Posterior cingulate gyrus (tissue), 11 donors: ENCODE measurements around the gene GAL3ST3.
"Not testable (repeated sequence)": the region's sequence is repeated elsewhere in the genome, so short reads cannot be mapped to it uniquely, and the experiment has no call there.

ENCODE experiments used
- DNase-seq, 10 donors: peaks; one replicate each; pipeline versions ENCODE4 v3.0.0 to v3.0.0-alpha.2; 2020 to 2021; ENCODE audit warnings: mixed read lengths in 3 of 10
- intact Hi-C: fragments of 100-400 bp; cut with DNase I; formaldehyde crosslinking; loops from one replicate; pipeline ENCODE4 v1.15.1; 2023

Gene GAL3ST3

DNA sequence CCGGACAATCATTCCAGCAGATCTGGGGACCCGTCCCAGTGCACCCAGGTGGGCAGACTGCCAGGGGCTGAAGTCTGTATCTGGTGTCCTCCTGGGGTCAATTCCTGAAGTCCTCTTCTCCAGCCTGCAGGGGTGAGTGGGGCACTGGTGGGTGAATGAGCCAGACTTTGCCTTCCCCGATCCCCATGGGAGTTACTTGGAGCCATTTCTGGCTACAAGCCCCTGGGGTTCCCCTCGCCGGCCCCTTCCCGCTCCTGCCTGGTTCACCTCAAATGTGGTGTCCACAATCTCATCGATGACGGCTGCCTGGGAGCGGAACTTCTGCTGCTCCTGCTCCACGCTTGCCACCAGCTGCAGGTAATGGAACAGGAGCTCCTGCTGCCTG is 32.2 kb downstream of the GAL3ST3 start:
- peak in 2 of 10 donors; percentile 67 to 85 for DNase-seq
- intact Hi-C loops: no loop called here

DNA sequence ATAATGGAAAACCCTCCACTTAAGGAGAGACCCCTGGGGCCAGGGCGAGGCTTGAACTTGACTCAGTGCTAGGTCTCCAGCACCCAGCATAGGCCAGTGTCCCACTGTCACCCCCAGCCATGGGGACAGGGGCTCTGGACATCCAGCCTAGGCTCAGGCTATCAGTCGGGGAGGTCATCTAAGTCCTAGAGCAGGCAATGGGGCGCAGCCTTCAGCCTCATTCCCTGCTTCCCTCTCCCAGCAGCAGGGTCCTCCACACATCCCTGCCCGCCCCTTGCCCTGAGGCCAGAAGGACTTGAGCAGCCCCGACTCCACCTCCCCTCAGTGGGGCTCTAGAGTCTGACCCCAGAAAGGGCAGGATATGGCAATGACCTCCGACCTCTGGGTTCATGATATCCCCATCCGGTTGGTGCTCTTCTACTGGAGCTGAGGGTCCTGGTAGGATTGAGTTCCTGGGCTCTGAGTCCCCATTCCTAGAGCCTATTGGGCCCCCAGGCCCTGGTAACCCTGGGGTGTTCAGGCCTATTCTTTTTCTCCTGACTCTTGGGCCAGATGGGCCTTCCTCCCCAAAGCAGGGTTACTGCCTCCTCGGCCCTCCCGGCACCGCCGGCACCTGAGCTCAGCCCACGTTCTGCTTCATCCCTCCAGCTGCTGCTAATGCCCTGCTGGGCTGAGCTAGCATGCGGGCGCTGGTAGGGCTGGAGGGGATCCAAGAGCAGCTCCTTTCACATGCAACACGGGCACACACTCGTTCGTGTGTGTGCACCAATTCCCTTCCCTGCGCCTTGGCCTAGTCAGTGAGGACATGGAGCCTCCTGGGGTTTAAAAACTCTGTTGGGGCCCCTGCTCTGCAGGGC is 32.8 kb downstream of the GAL3ST3 start:
- intact Hi-C loops: no loop called here
- DNase-seq: peak in 3 of 10 donors; percentile 50 to 68 (median 61)

DNA sequence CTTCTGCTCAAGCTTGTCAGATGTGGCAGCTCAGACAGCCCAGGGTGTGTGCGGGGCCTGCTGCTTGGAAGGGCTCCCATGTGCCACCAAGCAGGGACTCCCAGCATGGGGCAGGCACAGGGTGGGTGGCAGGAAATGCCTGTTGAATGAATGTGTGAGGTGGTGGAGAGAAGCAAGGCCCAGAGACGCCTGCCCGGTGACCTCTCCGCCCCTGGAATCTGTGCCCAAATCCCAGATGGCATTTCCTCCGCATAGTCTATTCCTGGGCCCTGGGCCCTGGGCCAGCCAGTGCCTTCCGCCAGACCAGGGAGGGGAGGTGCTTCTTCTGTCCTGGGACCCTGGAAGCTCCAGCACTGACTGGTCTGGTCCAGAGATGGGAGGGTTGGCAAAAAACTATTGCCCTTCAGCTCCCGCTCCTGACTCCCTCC is 33.5 kb downstream of the GAL3ST3 start:
- peak in 1 of 10 donors; percentile 55 for DNase-seq
- intact Hi-C loops: no loop called here

DNA sequence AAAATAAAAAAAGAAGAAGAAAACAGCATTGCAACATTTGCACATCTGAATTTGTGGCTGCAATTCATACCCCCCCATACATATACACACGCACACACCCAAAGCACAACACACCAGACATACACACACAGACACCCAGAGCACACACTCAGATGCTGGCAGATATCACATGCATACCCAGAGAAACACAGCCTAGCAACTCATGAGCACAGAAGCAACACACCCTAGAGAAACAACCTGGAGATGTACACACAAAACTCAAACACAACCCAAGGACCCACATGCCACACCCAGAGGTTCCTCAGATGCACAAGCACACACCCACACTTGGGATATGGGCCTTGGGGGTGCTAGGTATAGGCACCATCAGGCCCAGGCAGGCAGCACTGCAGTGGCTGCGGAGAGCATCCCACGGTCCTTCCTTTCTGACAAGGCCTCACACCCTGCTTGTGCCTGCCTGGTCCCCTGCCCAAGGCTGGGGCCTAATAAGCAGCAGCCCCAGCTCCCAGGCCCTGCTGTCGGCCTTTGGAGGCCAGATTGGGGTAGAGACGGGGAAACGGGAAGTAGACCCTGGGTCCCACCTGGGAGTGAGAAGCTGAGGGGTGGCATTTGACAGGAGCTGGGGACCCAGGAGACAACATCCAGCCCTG is 34.0 kb downstream of the GAL3ST3 start:
- intact Hi-C loops: no loop called here
- peak in 1 of 10 donors; percentile 62 for DNase-seq

DNA sequence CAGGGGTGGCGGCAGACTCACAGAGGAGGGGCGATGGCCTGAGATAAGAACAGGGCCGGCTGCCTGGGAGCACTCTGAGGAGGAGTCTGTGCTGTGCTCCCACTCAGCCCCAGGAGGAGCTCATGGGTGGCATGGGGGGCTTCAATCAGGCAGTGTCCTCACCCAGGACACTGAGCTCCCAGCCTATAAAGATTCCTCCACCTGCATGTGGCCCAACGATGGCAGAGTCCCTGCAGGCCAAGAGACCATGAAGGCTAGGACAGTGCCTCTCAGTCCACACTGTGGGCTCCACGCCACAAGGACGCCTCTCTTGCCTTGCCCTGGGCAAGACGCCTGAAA is 35.2 kb downstream of the GAL3ST3 start:
- intact Hi-C loops: no loop called here
- DNase-seq: peak in 2 of 10 donors; percentile 22 to 51

DNA sequence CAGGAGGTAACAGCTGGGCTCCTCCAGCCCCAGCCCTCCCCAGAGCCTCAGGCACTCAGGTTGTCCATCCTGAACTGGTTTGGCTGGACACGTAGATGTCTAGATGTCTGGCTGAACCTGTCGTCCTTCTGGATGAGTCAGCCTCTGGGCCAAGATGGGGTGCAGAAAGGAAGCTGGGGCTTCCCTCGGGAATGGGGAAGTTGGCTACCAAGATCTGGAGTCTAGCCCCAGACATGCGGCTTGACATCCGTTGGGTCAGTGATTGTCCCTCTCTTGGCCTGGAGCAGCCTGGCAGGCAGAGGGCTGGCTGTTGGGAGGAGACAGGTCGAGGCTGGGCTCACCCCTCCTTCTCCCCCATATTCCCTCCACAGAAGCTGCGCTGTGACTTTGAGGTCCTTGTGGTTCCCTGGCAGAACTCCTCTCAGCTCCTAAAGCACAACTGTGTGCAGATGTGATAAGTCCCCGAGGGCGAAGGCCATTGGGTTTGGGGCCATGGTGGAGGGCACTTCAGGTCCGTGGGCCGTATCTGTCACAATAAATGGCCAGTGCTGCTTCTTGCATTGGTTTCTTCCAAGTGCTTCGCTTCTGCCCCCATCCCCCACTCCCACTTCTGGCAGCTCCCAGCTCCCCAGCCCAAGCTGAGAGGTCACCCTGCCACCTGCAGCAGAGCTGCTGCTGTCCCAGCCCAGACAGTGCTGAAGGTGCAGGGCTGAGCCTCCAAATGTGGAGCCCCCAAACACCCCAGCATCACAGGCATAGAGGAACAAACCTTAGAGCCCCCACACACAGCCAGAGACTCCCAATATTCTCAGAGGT is 35.8 kb downstream of the GAL3ST3 start:
- intact Hi-C loops: no loop called here
- peak in 2 of 10 donors; percentile 26 to 67 for DNase-seq

DNA sequence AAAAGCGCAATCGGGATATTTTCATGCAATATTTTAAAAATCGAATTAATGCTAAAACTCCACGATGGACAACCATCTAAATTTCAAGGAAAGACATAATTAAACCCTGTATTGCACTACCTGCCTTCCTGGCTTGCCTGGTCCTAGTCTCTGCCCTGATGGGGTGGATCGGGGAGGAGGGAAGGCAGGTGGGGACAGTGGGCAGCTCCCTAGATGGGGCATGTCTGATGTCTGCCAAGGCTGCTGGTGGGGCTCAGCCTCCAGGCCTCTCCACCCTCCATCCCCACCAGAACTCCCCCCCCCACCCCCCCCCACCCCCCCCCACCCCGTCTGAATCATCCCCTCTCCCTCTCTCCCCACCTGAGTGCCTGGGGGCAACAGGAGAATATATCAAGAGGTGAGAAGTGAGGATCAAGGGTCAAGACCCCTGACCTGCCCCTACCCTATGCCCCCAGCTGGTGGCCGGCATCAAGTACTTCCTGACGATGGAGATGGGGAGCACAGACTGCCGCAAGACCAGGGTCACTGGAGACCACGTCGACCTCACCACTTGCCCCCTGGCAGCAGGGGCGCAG is 36.5 kb downstream of the GAL3ST3 start:
- intact Hi-C loops: no loop called here
- peak in 1 of 10 donors; percentile 31 for DNase-seq

DNA sequence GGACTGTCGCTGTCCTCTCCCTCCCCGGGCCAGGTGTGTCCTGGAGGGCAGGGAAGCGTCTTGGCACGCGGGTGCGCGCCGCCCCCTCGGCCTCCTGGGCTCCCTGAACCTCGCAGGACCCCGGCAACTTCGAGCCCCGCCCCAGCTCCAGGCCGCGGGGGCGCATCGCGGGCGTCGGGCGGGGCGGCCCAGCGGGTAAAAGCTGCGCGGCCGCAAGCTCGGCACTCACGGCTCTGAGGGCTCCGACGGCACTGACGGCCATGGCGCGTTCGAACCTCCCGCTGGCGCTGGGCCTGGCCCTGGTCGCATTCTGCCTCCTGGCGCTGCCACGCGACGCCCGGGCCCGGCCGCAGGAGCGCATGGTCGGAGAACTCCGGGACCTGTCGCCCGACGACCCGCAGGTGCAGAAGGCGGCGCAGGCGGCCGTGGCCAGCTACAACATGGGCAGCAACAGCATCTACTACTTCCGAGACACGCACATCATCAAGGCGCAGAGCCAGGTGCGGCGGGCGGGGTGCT is 37.1 kb downstream of the GAL3ST3 start, which contains the start of gene CST6:
TSS of gene CST6 (plus strand) at position 224 of the 519 bp plus-strand sequence. CDS start at position 261, 37 bp downstream.
- intact Hi-C loops: no loop called here
- peak in 2 of 10 donors; percentile 65 to 67 for DNase-seq

DNA sequence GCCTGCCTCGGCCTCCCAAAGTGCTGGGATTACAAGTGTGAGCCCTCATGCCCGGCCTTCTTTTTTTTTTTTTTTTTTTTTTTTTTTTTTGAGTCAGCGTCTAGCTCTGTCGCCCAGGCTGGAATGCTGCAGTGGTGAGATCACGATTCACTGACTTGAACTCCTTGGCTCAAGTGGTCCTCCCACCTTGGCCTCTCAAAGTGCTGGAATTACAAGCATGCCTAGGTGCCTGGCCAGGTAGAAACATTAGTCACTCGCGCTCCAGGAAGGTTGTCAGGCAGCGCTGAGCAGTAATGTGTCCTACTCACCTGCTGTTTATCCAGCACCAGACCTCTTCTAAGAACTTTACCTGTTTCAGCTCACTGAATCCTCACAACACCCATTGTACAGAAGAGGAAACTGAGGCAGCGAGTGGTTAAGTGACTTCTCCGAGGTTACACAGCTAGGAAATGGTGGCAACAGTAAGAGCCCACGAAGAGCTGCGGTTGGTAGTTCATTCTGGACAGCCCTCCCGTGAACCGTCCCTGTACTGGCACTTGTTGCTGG is 37.6 kb downstream of the GAL3ST3 start:
- DNase-seq: peak in 1 of 10 donors; percentile 14
- intact Hi-C loops: no loop called here

DNA sequence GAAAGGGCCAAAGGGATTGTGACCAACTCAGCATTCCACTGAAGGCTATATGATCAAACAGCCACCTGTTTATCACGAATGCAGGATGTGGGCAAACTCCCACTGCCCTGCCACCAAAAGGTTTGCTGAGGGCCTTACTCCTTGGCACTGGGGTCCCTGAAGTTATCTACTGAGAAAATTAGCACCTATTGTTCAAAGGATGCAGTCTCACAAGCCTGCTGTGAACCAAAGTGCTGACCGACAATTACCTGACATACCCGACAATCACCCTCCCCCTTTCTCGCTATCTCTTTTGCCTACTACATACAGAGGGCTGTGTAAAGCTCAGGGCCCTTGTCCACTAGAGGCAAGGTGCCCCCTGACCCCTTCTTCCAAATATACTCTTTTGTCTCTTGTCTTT is 38.9 kb downstream of the GAL3ST3 start:
- intact Hi-C loops: not testable (repeated sequence)
- peak in 1 of 10 donors; percentile 12 for DNase-seq

DNA sequence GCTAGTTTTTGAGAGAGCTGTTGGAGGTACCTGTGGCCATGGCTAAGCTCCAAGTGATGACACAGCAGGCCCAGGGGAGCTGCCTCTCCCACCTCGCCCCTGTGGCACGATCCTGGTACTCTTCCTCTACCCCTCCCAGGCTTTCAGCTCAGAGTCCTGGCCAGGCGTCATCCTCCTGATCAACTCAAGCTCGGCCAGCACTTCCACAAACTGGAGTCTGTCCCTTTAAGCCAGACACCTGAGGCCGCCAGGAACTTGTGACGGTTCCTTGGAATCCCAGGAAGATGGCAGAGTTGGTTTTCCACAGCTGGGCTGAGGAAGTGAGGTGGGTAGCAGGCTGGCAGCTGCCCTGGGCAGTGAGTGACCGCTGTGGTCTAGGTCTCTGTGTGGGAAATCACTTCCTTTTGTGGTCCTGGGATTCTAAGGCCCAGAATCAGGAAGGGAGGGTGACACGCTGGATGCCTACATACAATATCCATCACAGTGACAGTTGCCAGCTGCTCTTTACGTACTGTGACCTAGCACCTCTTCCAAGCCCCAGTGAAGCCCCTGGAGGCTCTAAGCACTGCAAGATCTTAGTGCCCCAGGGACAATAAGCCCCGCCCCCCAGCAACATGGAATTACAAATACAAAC is 40.4 kb downstream of the GAL3ST3 start:
- peak in 2 of 10 donors; percentile 23 to 33 for DNase-seq
- intact Hi-C loops: no loop called here

DNA sequence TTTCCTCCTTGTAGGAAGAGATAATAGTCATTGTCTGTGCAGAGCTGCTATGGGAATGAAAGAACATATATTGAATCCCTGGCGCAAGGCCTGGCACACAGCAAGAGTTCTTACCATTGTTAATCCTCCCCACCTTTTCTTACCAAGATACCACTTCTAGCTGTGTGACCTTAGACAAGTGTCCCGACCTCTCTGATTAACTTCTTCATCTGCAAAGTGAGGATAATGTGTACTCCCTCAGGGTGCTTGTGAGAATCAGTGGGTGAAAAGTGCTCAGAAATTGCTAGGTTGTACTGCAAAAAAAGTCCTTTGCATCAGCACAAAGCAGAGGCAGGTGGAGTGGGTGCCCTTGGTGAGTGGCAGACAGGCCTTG is 40.9 kb downstream of the GAL3ST3 start:
- intact Hi-C loops: no loop called here
- no peak for DNase-seq

DNA sequence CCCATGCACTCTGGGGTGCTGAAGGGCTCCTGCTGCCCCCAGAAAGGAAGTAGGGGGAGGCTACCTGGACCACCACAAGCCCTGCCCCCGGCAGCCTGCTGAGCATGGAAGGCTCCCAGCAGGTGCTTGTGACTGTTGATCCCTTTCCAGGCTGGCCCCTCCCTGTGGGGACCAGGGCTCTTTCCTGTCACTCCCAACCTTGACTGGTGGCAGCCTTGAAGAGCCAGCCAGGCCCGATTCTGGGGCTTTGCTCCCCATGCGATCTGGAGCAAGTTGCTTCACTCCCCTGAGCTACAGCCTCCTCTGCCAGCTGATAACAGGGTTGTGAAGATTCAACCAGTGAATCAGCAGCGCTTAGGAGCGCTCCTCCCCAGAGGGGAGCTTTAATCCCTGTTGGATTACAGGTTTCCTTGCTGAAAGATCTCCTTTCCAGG is 41.7 kb downstream of the GAL3ST3 start:
- DNase-seq: peak in 2 of 10 donors; percentile 35 to 75
- intact Hi-C loops: no loop called here

DNA sequence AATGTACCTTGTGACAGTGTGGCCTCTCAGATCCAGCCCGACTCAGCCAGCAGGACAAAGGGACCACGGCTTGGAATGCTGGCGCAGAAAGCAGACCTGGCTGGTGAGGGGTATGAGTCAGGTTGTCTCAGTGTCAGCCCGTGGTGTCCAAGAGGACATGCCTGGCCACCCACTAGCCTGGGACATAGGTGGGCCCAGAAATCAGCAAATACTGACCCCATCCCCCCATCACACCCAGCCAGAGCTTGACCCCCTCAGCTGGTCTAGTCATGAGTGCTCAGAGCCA is 42.1 kb downstream of the GAL3ST3 start:
- intact Hi-C loops: no loop called here
- DNase-seq: peak in 2 of 10 donors; percentile 45 to 53

DNA sequence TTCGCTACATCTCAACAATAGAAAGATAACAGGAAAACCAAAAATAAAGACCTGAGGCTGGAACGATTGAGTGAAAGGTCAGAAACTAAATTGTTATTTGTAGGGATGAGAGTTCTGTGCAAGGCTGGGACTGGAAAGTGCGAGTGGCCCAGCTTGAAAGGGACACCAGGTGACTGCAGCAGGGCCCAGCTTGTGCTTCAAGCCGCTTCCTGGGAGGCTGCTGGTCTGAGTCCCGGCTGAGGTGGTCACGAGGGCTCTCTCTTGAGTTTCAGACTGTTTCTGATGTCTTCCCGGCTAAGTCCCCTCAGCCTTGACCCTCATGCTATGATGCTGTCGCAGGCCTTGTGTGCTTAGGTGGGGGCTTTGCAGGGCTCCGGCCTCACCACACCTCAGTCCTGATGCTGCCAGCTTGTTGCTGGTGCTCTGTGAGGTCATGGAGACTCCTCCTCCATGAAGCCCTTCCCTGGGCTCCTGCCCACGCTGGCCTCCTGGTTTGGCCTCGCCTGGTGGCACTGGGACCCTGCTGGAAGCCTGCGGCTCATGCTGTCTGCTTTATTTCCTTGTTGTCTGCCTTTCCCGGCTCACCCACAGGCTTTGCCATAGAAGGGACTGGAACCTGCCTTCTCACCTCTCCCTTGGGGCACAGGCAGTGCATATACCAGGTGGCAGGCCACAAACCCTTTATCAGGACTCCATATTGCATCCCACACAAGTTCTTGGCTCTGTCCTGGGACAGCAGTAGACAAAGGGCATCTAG is 42.6 kb downstream of the GAL3ST3 start:
- DNase-seq: peak in 3 of 10 donors; percentile 35 to 59 (median 45)
- intact Hi-C loops: no loop called here

DNA sequence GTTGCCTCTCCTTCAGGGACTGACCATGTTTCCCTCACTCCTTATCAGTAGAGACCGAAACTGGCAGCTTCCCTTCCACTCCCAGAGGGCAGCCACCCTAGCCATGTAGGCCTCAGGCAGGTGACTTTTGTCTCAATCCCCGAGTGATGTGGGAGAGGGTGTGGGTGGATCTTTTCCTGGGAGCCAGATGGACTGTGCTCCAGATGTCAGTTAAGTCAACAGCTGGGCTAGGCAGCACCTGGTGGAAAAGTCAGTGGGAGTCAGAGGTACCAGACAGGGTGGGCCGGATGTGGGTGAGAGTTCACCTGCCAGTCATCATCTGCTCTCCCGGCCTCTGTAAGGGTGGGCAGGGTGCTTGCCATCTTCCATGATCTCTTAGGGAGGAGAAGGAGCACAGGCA is 44.8 kb downstream of the GAL3ST3 start:
- intact Hi-C loops: loop anchor here (5.0 kb wide), 2 partner anchors 43 to 292 kb away; partner anchors contain the start of genes GAL3ST3 and KAT5
- DNase-seq: peak in 3 of 10 donors; percentile 22 to 44 (median 29)

DNA sequence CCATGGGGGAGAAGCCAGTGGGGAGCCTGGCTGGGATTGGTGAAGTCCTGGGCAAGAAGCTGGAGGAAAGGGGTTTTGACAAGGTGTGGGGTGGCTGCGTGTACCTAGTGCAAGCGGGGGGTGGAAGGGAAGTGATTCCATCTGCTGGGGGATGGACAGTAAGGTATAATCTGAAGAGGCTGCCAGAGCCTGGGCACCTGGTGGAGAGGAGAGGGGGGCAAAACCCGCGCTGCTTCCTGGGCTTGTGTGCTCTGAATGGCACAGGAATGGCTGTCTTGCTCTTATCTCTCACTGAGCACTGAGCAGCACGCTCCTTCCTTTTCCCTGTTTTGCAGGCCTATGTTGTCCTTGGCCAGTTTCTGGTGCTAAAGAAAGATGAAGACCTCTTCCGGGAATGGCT is 45.7 kb downstream of the GAL3ST3 start:
- DNase-seq: peak in 3 of 10 donors; percentile 13 to 43 (median 21)
- intact Hi-C loops: loop anchor here (5.0 kb wide), 2 partner anchors 44 to 291 kb away; partner anchors contain the start of genes GAL3ST3 and KAT5

DNA sequence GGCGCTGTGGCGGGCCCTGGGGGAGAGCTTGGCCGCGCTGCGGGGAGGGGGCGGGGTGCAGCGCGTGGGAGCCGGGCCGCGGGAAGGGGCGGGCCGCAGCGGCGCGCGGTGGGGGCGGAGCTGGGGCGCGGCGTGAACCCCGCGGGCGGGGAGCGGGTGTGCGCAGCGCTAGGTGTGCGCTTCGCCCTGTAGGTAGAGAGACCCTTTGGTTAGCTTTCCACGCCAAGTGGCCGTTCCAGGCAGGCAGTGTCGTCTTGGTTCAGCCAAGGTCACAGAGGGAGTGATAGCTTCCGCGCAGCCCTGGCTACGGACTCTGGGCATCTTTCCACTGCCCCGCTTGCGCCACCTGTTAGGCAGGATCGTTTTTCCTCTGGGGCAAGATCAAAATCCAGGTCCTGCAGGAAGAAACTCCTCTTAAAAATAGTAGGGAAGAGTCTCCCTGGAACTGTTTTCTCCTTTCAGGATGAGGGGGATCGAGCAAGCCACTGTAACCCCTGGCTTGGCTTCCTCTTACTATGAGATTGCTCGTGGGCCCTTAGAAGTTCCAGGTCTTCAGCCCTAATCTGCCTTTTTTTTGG is 46.2 kb downstream of the GAL3ST3 start:
- DNase-seq: peak in 3 of 10 donors; percentile 80 to 94 (median 91)
- intact Hi-C loops: loop anchor here (1.0 to 5.0 kb wide), 3 partner anchors 41 to 290 kb away; partner anchors contain the start of genes GAL3ST3, KAT5 and SART1
